ENCODE measurements around the gene KIF1B.

KIF1B gene

GRCh38 chr1:10339036-10339567 lies 128.7 kb downstream of the KIF1B start:
- TF ChIP-seq CTCF (IDR thresholded peaks at IDR 0.05; ENCODE audit: low read depth, low read length): no peak
- in situ Hi-C loops (cut with HindIII; ENCODE audit: low sequenced_read_pairs): no loop called here
- no peak for DNase-seq (ENCODE audit: low read depth, low spot score)
- H3K4me3 ChIP-seq (ENCODE audit: low read depth, low read length): no peak overlapping the region

GRCh38 chr1:10339815-10340214 lies 129.4 kb downstream of the KIF1B start:
- in situ Hi-C loops (cut with HindIII; ENCODE audit: low sequenced_read_pairs): no loop called here
- DNase-seq (ENCODE audit: low read depth, low spot score): peak; percentile 74
- no peak overlapping the region for H3K4me3 ChIP-seq (ENCODE audit: low read depth, low read length)
- no peak for TF ChIP-seq CTCF (IDR thresholded peaks at IDR 0.05; ENCODE audit: low read depth, low read length)

- in situ Hi-C loops (cut with HindIII; ENCODE audit: low sequenced_read_pairs): no loop called here
- H3K4me3 ChIP-seq (ENCODE audit: low read depth, low read length): no peak overlapping the region
Observed at GRCh38 chr1:10340930-10341590, 130.7 kb downstream of the KIF1B start.

GRCh38 chr1:10347109-10347508 lies 136.7 kb downstream of the KIF1B start:
- in situ Hi-C loops (cut with HindIII; ENCODE audit: low sequenced_read_pairs): no loop called here
- TF ChIP-seq CTCF (IDR thresholded peaks at IDR 0.05; ENCODE audit: low read depth, low read length): no peak

More at GRCh38 chr1:10340930-10341590, 130.7 kb downstream of the KIF1B start:
- no peak for TF ChIP-seq CTCF (IDR thresholded peaks at IDR 0.05; ENCODE audit: low read depth, low read length)
- no peak for DNase-seq (ENCODE audit: low read depth, low spot score)

GRCh38 chr1:10353282-10353681 lies 142.9 kb downstream of the KIF1B start:
- in situ Hi-C loops (cut with HindIII; ENCODE audit: low sequenced_read_pairs): no loop called here
- TF ChIP-seq CTCF (IDR thresholded peaks at IDR 0.05; ENCODE audit: low read depth, low read length): no peak
- no peak overlapping the region for H3K4me3 ChIP-seq (ENCODE audit: low read depth, low read length)
- DNase-seq (ENCODE audit: low read depth, low spot score): no peak

More at GRCh38 chr1:10347109-10347508, 136.7 kb downstream of the KIF1B start:
- no peak overlapping the region for H3K4me3 ChIP-seq (ENCODE audit: low read depth, low read length)
- DNase-seq (ENCODE audit: low read depth, low spot score): no peak

GRCh38 chr1:10353693-10354092 lies 143.3 kb downstream of the KIF1B start:
- TF ChIP-seq CTCF (IDR thresholded peaks at IDR 0.05; ENCODE audit: low read depth, low read length): no peak
- no peak overlapping the region for H3K4me3 ChIP-seq (ENCODE audit: low read depth, low read length)
- no peak for DNase-seq (ENCODE audit: low read depth, low spot score)
- in situ Hi-C loops (cut with HindIII; ENCODE audit: low sequenced_read_pairs): no loop called here

Measured in astrocyte of the spinal cord (primary cell).